ENCODE measurements around the gene JAKMIP2.
"Not testable (repeated sequence)": the region's sequence is repeated elsewhere in the genome, so short reads cannot be mapped to it uniquely, and the experiment has no call there.

Gene JAKMIP2

DNA sequence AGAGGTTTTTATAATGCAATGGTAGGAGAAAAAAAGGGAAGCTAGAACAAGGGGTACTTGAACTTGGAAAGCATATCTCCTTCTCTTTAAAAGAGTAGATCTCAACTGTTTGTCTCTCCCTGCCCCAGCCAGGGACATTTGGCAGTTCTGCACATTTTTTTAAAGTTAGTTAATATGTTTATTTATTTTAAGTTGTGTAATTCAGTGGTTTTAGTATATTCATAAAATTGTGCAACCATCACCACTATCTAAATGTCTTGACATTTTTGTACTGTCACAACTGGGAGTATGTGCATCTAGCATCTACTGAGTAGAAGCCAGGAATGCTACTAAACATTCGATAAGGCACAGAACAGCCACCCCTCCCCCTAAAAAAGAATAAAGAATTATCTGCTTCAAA is 169.2 kb downstream of the JAKMIP2 start:
- DNase-seq (ENCODE audit: low read depth, low spot score) = no peak

DNA sequence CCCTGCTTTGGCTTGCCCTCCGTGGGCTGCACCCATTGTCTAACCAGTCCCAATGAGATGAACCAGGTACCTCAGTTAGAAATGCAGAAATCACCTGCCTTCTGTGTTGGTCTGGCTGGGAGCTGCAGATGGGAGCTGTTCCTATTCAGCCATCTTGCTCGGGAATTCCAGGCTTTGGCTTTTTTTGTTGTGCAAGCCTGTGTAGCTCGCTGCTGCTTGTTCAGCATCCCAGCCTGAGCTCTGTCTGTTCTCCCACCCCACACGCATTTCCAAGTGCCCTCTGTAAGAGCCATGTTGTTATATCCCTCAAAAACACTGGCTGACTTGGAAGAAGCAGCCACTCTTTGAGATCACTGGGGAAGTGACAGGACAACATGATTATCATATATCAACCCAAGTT is 171.0 kb downstream of the JAKMIP2 start:
- DNase-seq (ENCODE audit: low read depth, low spot score) = no peak

DNA sequence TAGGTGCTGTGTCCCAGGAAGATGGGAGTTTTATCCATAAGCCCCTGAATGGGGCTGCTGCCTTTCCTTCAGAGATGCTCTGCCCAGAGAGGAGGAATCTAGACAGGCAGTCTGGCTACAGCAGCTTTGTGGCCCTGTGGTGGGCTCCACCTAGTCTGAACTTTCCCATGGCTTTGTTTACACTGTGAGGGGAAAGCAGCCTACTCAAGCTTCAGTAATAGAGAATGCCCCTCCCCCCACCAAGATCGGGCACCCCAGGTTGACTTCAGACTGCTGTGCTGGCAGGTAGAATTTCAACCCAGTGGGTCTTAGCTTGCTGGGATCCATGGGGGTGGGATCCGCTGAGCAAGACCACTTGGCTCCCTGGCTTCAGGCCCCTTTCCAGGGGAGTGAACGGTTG is 171.7 kb downstream of the JAKMIP2 start:
- no peak for DNase-seq (ENCODE audit: low read depth, low spot score)

DNA sequence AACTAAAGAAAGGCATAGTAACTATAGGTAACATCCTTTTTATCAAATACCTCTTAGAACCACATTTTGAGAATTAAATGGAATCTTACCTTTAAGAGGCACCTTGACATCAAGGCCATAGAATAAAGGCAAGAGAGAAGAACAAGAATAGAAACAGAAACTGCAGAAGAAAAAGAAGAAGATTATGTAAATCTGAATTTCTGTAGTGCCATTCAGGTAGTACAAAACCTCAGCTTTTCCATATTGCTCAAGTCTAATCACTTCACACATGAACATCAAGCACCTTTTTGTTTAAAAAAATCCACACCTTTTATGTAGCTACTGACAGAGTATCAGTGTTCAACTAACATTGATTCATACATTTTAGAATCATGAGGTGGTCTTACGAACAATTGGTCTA is 180.9 kb downstream of the JAKMIP2 start:
- DNase-seq (ENCODE audit: low read depth, low spot score) = no peak

DNA sequence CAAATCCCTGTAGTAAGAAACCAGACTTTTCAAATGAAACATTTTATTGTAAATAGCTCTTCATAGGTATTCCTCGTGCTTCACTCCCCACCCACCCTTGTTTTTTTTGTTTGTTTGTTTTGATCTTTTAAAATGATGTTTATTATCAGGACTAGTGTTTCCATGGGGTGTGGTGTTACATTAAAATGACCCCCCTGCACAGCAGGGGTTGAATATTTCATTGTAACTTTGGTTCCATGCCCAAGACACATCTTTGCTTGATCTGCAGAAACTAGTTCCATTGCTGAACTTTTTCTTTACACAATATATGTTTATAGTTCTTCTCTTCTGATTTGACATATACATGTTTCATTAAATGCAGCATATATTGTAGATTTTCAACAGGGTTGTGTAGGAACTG is 191.4 kb downstream of the JAKMIP2 start:
- no peak for DNase-seq (ENCODE audit: low read depth, low spot score)

DNA sequence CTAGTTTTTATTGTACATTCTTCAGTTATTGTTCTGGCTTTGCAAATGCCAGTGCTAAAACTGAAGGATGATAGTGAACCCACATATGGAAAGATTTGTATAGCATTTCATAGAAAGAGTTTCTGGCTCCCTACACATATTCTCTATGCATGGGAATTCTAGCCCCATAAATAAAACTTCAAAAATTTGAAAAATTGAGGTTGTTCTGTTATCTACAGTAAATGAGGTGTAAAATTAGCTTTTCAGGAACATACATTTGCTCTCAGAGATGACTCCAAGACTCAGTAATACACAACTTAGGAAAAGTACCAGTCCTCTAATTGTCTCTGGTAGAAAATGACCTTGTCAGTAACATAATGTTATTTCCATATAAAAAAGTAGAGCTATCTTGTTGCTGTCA is 192.4 kb downstream of the JAKMIP2 start:
- no peak for DNase-seq (ENCODE audit: low read depth, low spot score)

DNA sequence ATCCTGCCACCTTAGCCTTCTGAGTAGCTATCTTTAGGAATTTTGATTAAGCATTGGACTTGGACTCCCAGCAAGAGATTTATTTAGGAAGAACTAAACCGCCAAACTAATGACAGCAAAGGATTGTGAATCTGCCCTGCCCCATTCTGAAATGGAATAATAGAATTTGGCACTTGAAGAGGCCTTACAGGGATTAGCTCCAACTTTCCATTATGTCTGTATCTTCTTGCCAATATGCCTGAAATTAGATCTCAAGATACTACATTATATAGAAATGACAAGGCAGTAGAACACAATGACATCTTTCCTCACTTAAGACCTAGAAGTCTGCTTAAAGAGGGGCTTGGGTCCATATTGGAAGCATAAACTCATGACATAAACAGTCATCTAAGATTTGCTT is 195.7 kb downstream of the JAKMIP2 start:
- no peak for DNase-seq (ENCODE audit: low read depth, low spot score)

DNA sequence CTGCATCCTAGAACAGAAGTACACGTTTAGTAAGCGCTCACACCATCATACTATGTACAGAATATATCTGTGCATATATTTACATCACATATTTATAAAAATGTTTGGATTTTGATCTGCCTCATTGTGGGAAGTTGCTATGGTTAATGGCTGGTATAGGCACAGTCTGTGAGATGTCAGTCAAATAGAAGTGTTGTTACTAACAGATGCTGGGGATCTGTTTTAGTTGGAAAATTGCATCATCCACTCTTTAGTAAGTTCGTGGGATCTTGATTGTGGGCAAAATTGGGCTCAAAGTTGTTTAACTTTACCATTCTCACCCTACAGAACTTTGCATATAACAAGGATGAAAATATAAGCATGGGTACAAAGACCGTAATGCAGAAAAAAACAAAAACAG is 196.3 kb downstream of the JAKMIP2 start:
- DNase-seq (ENCODE audit: low read depth, low spot score) = no peak

DNA sequence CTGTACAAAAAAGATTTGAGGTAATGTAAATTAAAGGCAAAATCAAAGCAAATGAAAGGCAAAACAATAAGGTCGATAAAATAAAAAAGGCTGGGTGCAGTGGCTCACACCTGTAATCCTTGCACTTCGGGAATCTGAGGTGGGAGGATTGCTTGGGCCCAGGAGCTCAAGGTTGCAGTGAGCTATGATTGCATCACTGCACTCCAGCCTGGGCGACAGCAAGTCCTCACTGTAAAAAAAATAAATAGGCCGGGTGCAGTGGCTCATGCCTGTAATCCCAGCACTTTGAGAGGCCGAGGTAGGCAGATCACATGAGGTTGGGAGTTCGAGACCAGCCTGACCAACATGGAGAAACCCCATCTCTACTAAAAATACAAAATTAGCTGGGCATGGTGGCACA is 200.3 kb downstream of the JAKMIP2 start:
- not testable (repeated sequence) for DNase-seq (ENCODE audit: low read depth, low spot score)

DNA sequence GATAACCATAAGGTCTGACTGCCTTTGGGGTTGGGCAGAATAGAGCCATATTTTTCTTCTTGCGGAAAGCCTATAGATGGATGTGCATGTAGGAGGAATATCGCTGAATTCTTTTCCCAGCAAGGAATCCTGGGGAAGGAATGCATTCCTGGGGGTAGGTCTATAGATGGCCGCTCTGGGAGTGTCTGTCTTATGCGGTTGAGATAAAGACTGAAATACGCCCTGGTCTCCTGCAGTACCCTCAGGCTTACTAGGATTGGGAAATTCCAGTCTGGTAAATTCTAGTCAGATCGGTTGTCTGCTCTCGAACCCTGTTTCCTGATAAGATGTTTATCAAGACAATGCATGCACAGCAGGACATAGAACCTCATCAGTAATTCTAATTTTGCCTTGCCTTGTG is 202.1 kb downstream of the JAKMIP2 start:
- not testable (repeated sequence) for DNase-seq (ENCODE audit: low read depth, low spot score)

DNA sequence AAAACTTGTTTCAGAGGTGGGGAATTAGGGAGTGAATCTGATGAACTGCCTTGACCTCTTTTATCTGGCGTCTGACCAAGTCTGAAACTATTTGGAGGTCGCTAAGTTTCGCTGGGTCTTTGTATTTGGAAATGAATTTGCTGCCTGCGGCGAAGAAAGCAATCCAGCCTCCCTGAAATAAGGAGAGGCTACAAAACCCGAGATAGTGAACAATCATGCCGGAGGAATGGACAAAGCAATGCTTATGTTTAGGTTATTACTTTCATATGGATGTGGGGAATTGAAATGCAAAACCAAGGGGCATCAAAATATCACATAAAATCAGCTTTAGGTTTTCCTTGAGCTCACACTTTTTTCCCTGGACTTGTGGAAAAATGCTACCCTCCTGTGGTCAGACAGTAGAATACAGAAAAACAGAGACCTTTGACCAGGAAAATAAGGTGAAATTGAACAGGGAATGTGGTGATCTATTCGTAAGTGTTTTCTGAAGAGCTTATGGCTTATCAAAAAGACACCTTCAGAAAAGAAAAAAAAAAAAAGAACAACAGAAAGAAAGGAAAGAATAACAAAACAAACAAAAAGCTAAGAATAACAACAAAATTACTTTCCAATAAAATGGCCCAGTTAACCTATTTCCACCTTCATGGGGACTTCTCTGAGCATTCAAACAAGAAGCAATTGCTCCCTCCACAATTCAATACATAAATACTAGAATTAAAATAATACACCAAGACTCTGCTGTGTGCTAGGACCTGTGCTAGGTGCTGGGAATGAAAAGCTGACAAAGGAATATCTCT is 204.1 kb downstream of the JAKMIP2 start:
- DNase-seq (ENCODE audit: low read depth, low spot score) = no peak

DNA sequence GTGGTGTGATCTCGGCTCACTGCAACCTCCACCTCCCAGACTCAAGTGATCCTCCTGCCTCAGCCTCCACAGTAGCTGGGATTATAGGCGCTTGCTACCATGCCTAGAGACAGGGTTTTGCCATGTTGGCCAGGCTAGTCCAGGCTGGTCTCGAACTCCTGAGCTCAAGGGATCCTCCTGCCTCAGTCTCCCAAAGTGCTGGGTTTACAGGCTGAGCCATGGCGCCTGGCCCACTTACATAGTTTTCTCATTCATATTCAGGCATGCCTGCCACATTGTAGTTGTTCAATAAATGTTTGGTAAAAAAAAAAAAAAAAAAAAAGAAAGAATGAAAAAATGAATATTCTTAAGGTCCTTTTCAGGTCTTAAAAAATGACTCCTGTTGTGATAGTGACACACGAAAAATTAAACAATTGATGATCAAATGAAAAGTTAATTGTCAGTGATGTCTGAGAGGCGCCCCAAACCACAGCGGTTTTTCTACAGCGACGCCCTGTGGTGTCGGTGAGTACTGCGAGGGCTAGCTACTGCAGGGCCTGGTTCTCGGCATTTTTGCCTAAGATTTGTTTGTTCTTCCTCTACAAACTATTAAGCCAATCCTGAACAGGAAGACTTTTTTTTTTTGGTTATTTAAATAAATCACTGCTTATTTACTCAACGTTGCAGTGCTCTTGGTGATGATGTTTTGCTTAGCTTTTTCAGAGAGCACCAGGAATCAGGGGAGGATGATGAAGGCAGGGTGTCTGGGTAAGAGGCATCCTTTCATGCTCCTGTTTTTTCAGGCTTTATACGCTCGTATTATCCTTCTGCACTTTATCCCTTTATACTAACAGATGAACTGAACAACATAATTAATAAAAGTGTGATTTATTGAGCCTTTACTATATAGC is 205.6 kb downstream of the JAKMIP2 start:
- no peak for DNase-seq (ENCODE audit: low read depth, low spot score)

DNA sequence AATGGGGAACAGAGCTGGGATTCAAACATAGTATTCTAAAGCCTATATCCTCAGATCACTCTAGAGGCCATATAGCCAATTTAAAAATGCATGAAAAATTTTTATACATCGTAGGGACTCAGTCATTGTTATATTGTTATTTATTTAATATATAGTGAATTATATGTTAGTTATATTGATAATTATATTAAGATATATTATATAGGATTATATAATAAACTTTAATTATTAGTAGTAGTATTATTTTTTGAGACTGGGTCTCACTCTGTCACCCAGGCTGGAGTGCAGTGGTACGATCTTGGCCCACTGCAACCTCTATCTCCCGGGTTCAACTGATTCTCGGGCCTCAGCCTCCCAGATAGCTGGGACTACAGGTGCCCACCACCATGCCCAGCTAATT is 206.9 kb downstream of the JAKMIP2 start:
- DNase-seq (ENCODE audit: low read depth, low spot score) = no peak

DNA sequence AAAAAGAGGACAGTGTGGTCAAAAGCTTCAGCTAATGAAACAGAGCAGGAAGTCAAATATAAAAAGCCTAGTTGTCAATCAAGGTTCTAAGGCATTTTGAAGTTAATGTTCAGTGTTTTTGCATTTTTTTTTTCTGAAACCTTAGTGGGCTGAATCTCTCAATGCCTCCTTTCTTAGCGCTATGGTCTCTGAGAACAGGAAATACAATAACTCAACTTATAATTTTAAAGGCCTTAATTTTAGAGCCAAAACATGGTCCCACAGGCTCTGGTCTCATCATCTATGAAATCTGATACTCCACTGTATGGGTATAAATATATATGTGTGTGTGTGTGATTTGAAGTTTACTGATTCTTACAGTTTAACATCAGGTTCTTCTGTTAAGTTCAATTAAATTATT is 209.3 kb downstream of the JAKMIP2 start:
- DNase-seq (ENCODE audit: low read depth, low spot score) = no peak

DNA sequence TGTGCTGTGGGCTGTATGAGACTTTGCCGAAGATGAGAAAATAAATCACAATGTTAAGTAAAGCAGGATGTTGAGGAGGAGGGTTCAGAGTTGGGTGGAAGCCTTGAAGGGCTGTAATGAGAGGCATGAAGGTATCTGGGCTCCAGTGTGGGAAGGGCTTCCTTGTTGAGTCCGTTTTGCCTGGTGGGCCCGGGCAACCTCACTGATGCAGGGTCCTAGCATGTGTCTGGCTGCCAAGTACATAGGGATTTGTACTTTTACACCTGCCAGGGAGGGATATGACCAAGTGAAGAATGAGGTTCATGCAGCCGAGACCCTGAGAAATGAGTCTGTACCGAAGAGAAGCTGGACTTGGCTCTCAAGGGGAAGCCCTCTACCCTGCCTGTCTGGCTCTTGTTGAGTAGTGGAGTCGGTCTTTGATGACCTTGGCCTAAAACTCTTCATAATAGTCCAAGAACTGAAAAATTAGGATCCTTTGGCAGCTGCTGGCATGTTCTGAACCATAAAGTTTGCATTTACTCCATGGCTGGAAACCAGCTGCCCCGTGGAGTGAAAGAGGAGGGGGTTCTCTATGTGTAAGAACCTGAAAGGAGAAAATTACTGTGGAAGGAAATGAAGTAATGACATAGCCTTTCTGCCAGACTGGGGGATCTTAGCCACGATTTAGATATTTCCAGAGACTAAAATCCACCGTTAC is 213.7 kb downstream of the JAKMIP2 start:
- no peak for DNase-seq (ENCODE audit: low read depth, low spot score)

DNA sequence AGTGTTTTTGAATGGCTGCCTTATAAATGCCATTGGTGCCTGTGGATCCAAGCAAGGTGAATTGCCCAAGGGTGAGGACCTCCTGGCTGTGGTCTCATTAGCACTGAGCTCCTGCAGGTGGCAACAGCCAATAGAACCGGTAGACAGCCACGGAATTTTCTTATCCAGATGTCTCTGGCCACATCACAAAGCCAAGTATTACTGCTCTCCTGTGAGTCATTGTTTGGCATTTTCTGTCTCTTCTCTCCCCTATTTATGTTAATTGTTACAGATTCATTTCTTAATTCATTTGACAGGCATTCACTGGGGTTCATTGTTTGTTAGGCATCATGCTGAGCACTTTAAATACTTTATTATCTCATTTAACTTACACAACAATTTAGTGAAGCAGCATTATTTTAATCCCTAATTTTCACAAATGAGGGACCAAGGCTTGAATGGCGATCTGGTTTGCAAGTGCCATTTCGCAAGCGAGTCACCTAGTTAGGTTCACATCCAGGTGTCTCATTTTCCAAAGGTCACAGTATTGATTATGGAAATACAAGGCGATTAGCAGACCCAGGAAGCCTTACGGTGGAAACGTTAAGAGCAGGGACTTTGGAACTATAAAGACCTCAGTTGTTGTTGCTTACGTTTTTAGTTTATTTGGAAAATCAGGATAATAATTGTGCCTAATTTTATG is 214.5 kb downstream of the JAKMIP2 start:
- no peak for DNase-seq (ENCODE audit: low read depth, low spot score)

DNA sequence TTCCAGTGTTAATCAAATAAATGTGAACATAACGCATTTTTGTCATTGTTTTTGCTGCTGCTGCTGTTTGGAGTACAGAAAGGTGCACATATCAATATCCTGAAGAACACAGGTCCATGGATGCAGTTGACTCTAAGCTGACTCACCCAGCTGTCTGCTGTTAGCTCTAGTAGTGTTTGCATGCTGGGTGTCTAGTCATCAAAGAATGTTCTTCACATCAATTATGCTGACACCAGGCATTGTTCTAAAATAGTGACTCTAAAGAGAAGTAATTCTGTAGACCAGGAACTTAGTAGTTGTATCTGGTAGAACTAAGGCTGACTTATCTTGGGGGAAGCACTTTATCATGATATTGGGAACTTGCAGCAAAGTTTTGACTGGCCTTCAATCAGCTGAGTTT is 217.0 kb downstream of the JAKMIP2 start:
- DNase-seq (ENCODE audit: low read depth, low spot score) = no peak

DNA sequence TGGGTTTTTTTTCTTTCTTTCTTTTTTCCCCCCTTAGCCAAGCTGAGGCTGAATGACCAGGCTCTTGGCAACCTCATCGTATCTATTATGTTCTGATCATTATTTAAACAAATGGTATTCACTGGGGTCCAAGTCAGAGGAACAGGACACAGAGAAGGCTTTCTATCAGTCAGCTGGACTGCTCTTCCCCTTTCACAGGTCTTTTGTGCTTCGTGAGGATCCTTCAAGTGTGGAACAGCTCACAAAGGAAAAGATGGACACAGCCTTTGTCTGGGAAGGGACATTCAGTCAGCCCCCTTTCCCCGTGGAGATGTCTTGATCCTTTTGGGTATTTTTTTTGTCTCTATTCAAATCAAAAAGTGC is 218.4 kb downstream of the JAKMIP2 start:
- no peak for DNase-seq (ENCODE audit: low read depth, low spot score)

DNA sequence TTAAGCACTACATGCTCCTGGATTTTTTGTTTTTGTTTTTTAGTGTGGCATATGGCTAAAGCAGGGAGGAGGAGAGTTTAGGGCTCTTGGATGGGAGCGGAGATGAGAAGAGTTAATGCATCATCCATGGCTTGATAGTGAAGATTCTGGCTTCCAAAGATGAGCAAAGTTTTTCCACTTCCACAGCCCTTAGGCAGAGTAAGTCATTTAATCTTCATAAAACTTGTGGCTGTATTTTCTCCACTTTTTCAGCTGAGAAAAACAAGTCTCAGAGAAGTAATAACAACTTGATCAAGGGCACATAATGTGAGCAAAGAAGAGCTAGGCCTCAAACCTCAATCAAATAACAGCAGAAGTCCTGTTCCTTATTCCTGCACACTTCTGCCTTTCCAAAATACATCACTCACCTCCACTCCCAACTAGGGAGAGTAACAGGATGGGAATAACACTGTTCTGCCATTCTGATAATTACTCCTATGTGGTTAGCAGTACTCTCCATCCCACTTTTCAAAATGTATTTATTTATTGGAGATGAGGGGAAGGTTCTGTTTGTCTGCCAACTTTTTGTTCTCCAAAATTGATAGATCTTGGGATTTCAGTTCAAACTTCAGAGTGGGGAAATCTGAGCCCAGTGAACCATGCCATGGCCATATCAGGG is 218.9 kb downstream of the JAKMIP2 start:
- no peak for DNase-seq (ENCODE audit: low read depth, low spot score)

DNA sequence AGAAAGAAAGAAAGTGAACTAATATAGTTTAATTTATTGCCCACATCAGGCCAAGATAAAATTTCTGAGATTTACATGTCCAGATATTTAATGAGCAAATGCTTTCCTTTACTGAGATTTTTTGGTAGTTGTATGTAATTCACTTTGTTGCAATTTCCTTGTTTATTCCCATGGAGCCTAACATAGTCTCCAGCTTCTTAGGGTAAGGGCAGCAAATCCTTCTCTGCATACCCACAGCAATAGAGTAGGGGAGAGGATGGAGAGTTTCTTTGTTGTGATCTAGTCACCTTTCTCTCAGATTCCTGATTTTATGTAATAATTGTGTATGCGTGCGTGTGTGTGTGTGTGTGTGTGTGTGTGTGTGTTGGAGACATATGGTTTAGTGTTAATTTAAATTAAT is 221.1 kb downstream of the JAKMIP2 start:
- no peak for DNase-seq (ENCODE audit: low read depth, low spot score)

DNA sequence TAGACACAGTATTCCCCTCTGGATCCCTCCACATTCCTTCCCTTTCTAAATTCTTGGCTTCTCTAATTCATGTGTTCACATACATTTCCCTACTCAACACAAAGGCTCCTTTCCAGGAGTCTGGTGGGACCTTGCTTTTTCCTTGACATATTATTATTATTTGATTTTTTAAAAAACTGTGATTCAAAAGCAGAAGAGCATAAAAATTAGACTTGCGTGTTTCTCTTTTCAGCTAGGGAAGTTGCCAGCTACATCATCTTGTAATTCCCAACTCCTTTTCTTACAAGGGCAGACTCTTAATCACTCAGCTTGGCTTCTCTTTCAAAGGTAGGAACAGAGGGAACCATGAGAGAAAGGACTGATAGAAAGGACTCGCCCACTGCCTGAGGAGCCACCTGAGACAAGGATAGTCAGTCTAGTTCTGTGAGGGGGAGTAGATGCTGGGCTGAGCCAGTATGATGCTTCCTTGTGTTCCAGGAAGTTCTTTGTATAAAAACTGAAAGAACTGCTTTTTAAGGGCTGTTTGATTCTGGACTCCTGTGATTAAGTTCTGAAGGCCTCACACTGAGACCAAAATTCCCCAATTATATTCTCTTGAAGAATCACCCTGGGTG is 221.7 kb downstream of the JAKMIP2 start:
- no peak for DNase-seq (ENCODE audit: low read depth, low spot score)
